Measurements from ENCODE around the gene RRP12.
"Not testable (repeated sequence)": the region's sequence is repeated elsewhere in the genome, so short reads cannot be mapped to it uniquely, and the experiment has no call there.

RRP12 gene

GRCh38 chr10:97407211-97407951 is 6.2 kb upstream of the RRP12 start:
- in situ Hi-C loops (cut with HindIII; ENCODE audit: low sequenced_read_pairs) = no loop called here

GRCh38 chr10:97406483-97406882 is 5.3 kb upstream of the RRP12 start:
- in situ Hi-C loops (cut with HindIII; ENCODE audit: low sequenced_read_pairs) = not testable (repeated sequence)

- in situ Hi-C loops (cut with HindIII; ENCODE audit: low sequenced_read_pairs) = no loop called here
These were observed 4.9 kb upstream of the RRP12 start for GRCh38 chr10:97406064-97406463.

- in situ Hi-C loops (cut with HindIII; ENCODE audit: low sequenced_read_pairs) = no loop called here
These were observed 2.9 kb upstream of the RRP12 start for GRCh38 chr10:97404044-97404443.

- in situ Hi-C loops (cut with HindIII; ENCODE audit: low sequenced_read_pairs) = no loop called here
These were observed 347 bp upstream of the RRP12 start for GRCh38 chr10:97401455-97401919.

GRCh38 chr10:97399843-97400545 is 1.1 kb downstream of the RRP12 start:
- in situ Hi-C loops (cut with HindIII; ENCODE audit: low sequenced_read_pairs) = no loop called here

GRCh38 chr10:97396056-97396455 is 5.1 kb downstream of the RRP12 start:
- in situ Hi-C loops (cut with HindIII; ENCODE audit: low sequenced_read_pairs) = no loop called here

- in situ Hi-C loops (cut with HindIII; ENCODE audit: low sequenced_read_pairs) = no loop called here
These were observed 8.0 kb downstream of the RRP12 start for GRCh38 chr10:97393034-97393573.

GRCh38 chr10:97390091-97390490 is 11.0 kb downstream of the RRP12 start:
- in situ Hi-C loops (cut with HindIII; ENCODE audit: low sequenced_read_pairs) = no loop called here

- in situ Hi-C loops (cut with HindIII; ENCODE audit: low sequenced_read_pairs) = no loop called here
These were observed 13.0 kb downstream of the RRP12 start for GRCh38 chr10:97388152-97388551.

GRCh38 chr10:97385565-97385964 is 15.6 kb downstream of the RRP12 start:
- in situ Hi-C loops (cut with HindIII; ENCODE audit: low sequenced_read_pairs) = no loop called here

GRCh38 chr10:97384641-97385040 is 16.5 kb downstream of the RRP12 start:
- in situ Hi-C loops (cut with HindIII; ENCODE audit: low sequenced_read_pairs) = no loop called here

- in situ Hi-C loops (cut with HindIII; ENCODE audit: low sequenced_read_pairs) = no loop called here
These were observed 17.0 kb downstream of the RRP12 start for GRCh38 chr10:97384156-97384555.

- in situ Hi-C loops (cut with HindIII; ENCODE audit: low sequenced_read_pairs) = no loop called here
These were observed 18.0 kb downstream of the RRP12 start for GRCh38 chr10:97383159-97383558.

GRCh38 chr10:97381626-97382025 is 19.5 kb downstream of the RRP12 start:
- in situ Hi-C loops (cut with HindIII; ENCODE audit: low sequenced_read_pairs) = no loop called here

GRCh38 chr10:97380516-97380915 is 20.6 kb downstream of the RRP12 start:
- in situ Hi-C loops (cut with HindIII; ENCODE audit: low sequenced_read_pairs) = no loop called here

GRCh38 chr10:97378933-97379921 is 21.9 kb downstream of the RRP12 start:
- in situ Hi-C loops (cut with HindIII; ENCODE audit: low sequenced_read_pairs) = no loop called here

GRCh38 chr10:97376413-97376812 is 24.7 kb downstream of the RRP12 start:
- in situ Hi-C loops (cut with HindIII; ENCODE audit: low sequenced_read_pairs) = no loop called here

- in situ Hi-C loops (cut with HindIII; ENCODE audit: low sequenced_read_pairs) = no loop called here
These were observed 27.7 kb downstream of the RRP12 start for GRCh38 chr10:97373456-97373855.

GRCh38 chr10:97372233-97372875 is 28.8 kb downstream of the RRP12 start:
- in situ Hi-C loops (cut with HindIII; ENCODE audit: low sequenced_read_pairs) = no loop called here

Measured in DLD1 (cell line).